Measurements from ENCODE around the gene ITGAL. TPM values are rescaled to one million over a fixed set of nuclear protein-coding genes. Genes with fewer than 3 reads are reported as not detected.

ITGAL gene
- polyA plus RNA-seq, 1 donor, result 3.8 TPM

DNA sequence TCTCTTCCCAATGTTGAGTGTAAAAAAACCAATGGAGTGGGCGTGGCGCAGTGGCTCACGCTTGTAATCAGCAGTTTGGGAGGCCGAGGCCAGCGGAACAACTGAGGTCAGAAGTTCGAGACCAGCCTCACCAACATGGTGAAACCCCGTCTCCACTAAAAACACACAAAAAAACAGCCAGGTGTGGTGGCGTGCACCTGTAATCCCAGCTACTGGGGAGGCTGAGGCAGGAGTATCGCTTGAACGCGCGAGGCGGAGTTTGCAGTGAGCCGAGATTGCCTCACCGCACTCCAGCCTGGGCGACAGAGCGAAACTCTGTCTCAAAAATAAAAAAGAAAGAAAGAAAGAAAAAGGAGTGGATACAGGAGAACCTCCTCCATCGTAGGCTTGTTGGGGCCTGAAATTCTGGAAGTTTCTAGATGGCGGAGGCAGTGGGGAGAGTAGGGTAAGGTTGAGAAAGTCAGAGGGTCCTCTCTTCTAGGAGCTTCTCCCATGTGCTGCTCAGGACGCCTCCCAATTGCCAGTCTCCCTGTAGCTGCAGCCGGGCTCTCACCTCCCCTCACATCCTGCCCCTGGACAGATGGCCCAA, 86.3 kb downstream of the ITGAL start:
- 100% methylated on average over 1 of the region's 21 CpGs for WGBS (ENCODE audit: insufficient coverage, low lambda C conversion rate)
- H3K36me3 ChIP-seq (ENCODE audit: control insufficient read depth, insufficient read depth, low read length), result peaks cover 26% of the 10 kb centered on the region
- peaks cover 14% of the 10 kb centered on the region for H3K9me3 ChIP-seq (ENCODE audit: control insufficient read depth, low read depth, low read length)
- H3K4me3 ChIP-seq (ENCODE audit: low read length), result peak overlapping the region; percentile 29
- H3K27me3 ChIP-seq (ENCODE audit: control insufficient read depth, insufficient read depth, low read length), result no peaks in the 10 kb centered on the region
- peaks cover 32% of the 10 kb centered on the region for H3K4me1 ChIP-seq (ENCODE audit: control insufficient read depth, insufficient read depth, low read length)
- no peak for DNase-seq
- H3K27ac ChIP-seq (ENCODE audit: low read length), result peak overlapping the region; percentile 96

- Histone ChIP-seq H3K4me3 (ENCODE audit: low read length) (no peak overlapping the region), H3K4me1 (ENCODE audit: control insufficient read depth, insufficient read depth, low read length) (peaks cover 24% of the 10 kb centered on the region), H3K9me3 (ENCODE audit: control insufficient read depth, low read depth, low read length) (peaks cover 14% of the 10 kb centered on the region), H3K27ac (ENCODE audit: low read length) (no peak overlapping the region), H3K27me3 (ENCODE audit: control insufficient read depth, insufficient read depth, low read length) (no peaks in the 10 kb centered on the region), H3K36me3 (ENCODE audit: control insufficient read depth, insufficient read depth, low read length) (peaks cover 18% of the 10 kb centered on the region)
- no peak for DNase-seq
- 100% methylated on average over 1 of the region's 6 CpGs for WGBS (ENCODE audit: insufficient coverage, low lambda C conversion rate)
These were observed 87.1 kb downstream of the ITGAL start for GRCh38 chr16:30559690-30560089.

DNA sequence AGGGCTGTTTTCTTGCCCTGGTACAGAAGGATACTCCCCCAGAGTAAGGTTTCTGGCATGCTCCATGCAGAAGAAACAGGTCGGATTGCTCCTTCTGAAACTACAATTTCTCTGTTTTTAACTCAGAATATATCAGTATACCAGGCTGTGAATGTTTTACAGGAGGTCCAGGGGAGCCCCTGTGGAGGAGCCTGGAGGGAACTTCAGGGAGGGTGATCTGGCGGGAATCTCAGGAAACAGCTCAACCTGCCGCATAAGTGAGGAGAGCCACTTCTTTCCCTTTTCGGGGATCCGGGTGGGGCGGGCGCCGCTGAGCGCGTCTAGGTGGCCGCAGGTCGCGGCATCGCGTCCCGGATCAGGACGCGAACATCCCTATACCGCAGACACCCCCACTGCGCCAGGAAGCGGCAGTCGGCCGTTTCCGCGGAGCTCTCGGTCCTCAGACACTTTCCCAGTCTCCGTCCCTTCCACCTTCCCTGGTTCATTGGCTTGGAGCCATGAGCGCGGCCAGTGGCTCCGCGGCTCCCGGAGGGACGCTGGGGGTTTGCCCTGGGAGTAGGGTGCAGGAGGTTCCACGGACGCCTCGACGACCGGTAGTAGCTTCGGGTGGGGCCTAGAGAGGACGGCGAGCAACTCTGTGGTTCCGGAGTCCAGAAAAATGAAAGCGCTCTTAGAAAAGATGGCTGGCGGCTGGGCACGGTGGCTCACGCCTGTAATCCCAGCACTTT, 88.7 kb downstream of the ITGAL start:
- no peak for DNase-seq

DNA sequence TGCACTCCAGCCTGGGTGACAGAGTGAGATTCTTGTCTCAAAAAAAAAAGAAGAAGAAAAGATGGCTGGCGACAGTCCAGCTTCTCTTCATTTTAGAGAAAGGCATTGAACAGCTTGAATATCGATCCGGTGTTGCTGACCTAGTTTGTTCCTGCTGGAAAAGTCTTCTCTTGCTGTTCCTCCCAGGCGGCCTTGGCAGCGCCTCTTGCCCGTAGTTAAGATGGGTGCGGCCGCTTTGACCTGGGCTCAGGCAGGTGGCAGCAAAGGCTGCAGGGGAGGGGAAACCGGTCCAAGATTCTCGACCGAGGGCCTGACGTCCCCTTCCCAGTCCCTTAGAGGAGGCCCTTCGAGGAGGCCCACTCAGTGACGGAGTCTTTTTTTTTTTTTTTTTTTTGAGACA, 89.5 kb downstream of the ITGAL start:
- no CpG with 5 or more reads among the region's 14 CpGs for WGBS (ENCODE audit: insufficient coverage, low lambda C conversion rate)
- H3K27ac ChIP-seq (ENCODE audit: low read length), result no peak overlapping the region
- no peaks in the 10 kb centered on the region for H3K36me3 ChIP-seq (ENCODE audit: control insufficient read depth, insufficient read depth, low read length)
- H3K4me1 ChIP-seq (ENCODE audit: control insufficient read depth, insufficient read depth, low read length), result peaks cover 8% of the 10 kb centered on the region
- peaks cover 7% of the 10 kb centered on the region for H3K9me3 ChIP-seq (ENCODE audit: control insufficient read depth, low read depth, low read length)
- H3K4me3 ChIP-seq (ENCODE audit: low read length), result no peak overlapping the region
- no peak for DNase-seq
- no peaks in the 10 kb centered on the region for H3K27me3 ChIP-seq (ENCODE audit: control insufficient read depth, insufficient read depth, low read length)

More for the DNA sequence above, 88.7 kb downstream of the ITGAL start:
- WGBS (ENCODE audit: insufficient coverage, low lambda C conversion rate), result no CpG with 5 or more reads among the region's 46 CpGs
- H3K36me3 ChIP-seq (ENCODE audit: control insufficient read depth, insufficient read depth, low read length), result peaks cover 2% of the 10 kb centered on the region
- no peaks in the 10 kb centered on the region for H3K27me3 ChIP-seq (ENCODE audit: control insufficient read depth, insufficient read depth, low read length)
- H3K4me1 ChIP-seq (ENCODE audit: control insufficient read depth, insufficient read depth, low read length), result peaks cover 13% of the 10 kb centered on the region
- peak overlapping the region; percentile 39 for H3K4me3 ChIP-seq (ENCODE audit: low read length)
- peaks cover 7% of the 10 kb centered on the region for H3K9me3 ChIP-seq (ENCODE audit: control insufficient read depth, low read depth, low read length)
- H3K27ac ChIP-seq (ENCODE audit: low read length), result no peak overlapping the region

- Histone ChIP-seq H3K27ac (ENCODE audit: low read length) (no peak overlapping the region), H3K9me3 (ENCODE audit: control insufficient read depth, low read depth, low read length) (peaks cover 4% of the 10 kb centered on the region), H3K4me1 (ENCODE audit: control insufficient read depth, insufficient read depth, low read length) (peaks cover 9% of the 10 kb centered on the region), H3K27me3 (ENCODE audit: control insufficient read depth, insufficient read depth, low read length) (no peaks in the 10 kb centered on the region), H3K4me3 (ENCODE audit: low read length) (no peak overlapping the region), H3K36me3 (ENCODE audit: control insufficient read depth, insufficient read depth, low read length) (peaks cover 3% of the 10 kb centered on the region)
- DNase-seq, result no peak
- 78% methylated on average over 4 of the region's 7 CpGs for WGBS (ENCODE audit: insufficient coverage, low lambda C conversion rate)
These were observed 93.0 kb downstream of the ITGAL start for GRCh38 chr16:30565526-30565925.

DNA sequence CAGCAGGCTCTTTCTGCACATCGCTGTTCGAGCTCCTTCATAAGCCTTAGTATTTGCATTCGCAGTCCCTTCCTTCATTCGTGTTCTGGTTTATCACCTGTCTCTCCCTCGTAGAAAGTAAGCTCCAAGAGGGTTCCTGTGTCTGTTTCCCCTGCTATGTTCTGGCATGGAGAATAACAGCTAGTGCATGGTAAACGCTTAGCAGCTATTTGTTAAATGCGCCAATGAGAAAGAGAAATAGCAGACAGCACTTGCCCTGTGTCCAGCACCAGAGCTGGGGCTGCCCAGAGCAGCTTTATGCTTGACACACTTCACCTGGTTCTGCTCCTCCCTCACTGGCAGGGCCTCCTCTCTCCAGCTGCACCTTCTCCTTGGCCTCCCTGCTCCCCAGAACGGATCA, 93.4 kb downstream of the ITGAL start:
- H3K4me3 ChIP-seq (ENCODE audit: low read length), result no peak overlapping the region
- DNase-seq, result no peak
- peaks cover 4% of the 10 kb centered on the region for H3K9me3 ChIP-seq (ENCODE audit: control insufficient read depth, low read depth, low read length)
- H3K27me3 ChIP-seq (ENCODE audit: control insufficient read depth, insufficient read depth, low read length), result no peaks in the 10 kb centered on the region
- no peak overlapping the region for H3K27ac ChIP-seq (ENCODE audit: low read length)
- peaks cover 9% of the 10 kb centered on the region for H3K4me1 ChIP-seq (ENCODE audit: control insufficient read depth, insufficient read depth, low read length)
- H3K36me3 ChIP-seq (ENCODE audit: control insufficient read depth, insufficient read depth, low read length), result peaks cover 3% of the 10 kb centered on the region
- WGBS (ENCODE audit: insufficient coverage, low lambda C conversion rate), result no CpG with 5 or more reads among the region's 8 CpGs

- 100% methylated on average over 2 of the region's 4 CpGs for WGBS (ENCODE audit: insufficient coverage, low lambda C conversion rate)
- no peak for DNase-seq
- no peaks in the 10 kb centered on the region for H3K27me3 ChIP-seq (ENCODE audit: control insufficient read depth, insufficient read depth, low read length)
- H3K27ac ChIP-seq (ENCODE audit: low read length), result no peak overlapping the region
- no peak overlapping the region for H3K4me3 ChIP-seq (ENCODE audit: low read length)
- peaks cover 3% of the 10 kb centered on the region for H3K36me3 ChIP-seq (ENCODE audit: control insufficient read depth, insufficient read depth, low read length)
- peaks cover 2% of the 10 kb centered on the region for H3K9me3 ChIP-seq (ENCODE audit: control insufficient read depth, low read depth, low read length)
- H3K4me1 ChIP-seq (ENCODE audit: control insufficient read depth, insufficient read depth, low read length), result peaks cover 9% of the 10 kb centered on the region
These were observed 94.0 kb downstream of the ITGAL start for GRCh38 chr16:30566531-30566930.

- H3K9me3 ChIP-seq (ENCODE audit: control insufficient read depth, low read depth, low read length), result peaks cover 2% of the 10 kb centered on the region
- H3K4me1 ChIP-seq (ENCODE audit: control insufficient read depth, insufficient read depth, low read length), result peaks cover 12% of the 10 kb centered on the region
- H3K36me3 ChIP-seq (ENCODE audit: control insufficient read depth, insufficient read depth, low read length), result peaks cover 3% of the 10 kb centered on the region
- no peaks in the 10 kb centered on the region for H3K27me3 ChIP-seq (ENCODE audit: control insufficient read depth, insufficient read depth, low read length)
- no peak for DNase-seq
- WGBS (ENCODE audit: insufficient coverage, low lambda C conversion rate), result 100% methylated on average over 1 of the region's 14 CpGs
- no peak overlapping the region for H3K4me3 ChIP-seq (ENCODE audit: low read length)
- H3K27ac ChIP-seq (ENCODE audit: low read length), result no peak overlapping the region
These were observed 94.8 kb downstream of the ITGAL start for GRCh38 chr16:30567160-30567990.

- Histone ChIP-seq H3K36me3 (ENCODE audit: control insufficient read depth, insufficient read depth, low read length) (peaks cover 3% of the 10 kb centered on the region), H3K27me3 (ENCODE audit: control insufficient read depth, insufficient read depth, low read length) (no peaks in the 10 kb centered on the region), H3K4me1 (ENCODE audit: control insufficient read depth, insufficient read depth, low read length) (peaks cover 16% of the 10 kb centered on the region), H3K9me3 (ENCODE audit: control insufficient read depth, low read depth, low read length) (peaks cover 2% of the 10 kb centered on the region), H3K4me3 (ENCODE audit: low read length) (no peak overlapping the region), H3K27ac (ENCODE audit: low read length) (no peak overlapping the region)
- 100% methylated on average over 1 of the region's 6 CpGs for WGBS (ENCODE audit: insufficient coverage, low lambda C conversion rate)
- DNase-seq, result peak in 1 of 2 donors; percentile 38
These were observed 95.6 kb downstream of the ITGAL start for GRCh38 chr16:30567991-30568638.

DNA sequence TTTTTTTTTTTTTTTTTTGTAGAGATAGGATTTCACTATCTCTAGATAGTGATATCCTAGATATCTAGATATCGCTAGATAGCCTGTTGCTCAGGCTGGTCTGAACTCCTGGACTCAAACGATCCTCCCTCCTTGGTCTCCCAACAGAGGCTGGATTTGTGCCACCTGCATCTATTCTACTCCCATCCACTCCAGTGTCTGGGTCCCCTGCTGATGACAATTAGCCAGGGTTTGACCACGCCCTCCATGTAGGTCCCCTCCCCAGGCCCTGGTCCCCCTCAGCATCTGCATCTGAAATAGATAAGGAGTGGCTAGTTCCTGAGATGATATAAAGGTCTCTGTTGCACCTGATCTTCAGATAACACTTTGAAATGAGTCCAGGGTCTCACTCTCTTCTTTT, 96.7 kb downstream of the ITGAL start:
- Histone ChIP-seq H3K36me3 (ENCODE audit: control insufficient read depth, insufficient read depth, low read length) (peaks cover 3% of the 10 kb centered on the region), H3K27me3 (ENCODE audit: control insufficient read depth, insufficient read depth, low read length) (no peaks in the 10 kb centered on the region), H3K4me3 (ENCODE audit: low read length) (no peak overlapping the region), H3K4me1 (ENCODE audit: control insufficient read depth, insufficient read depth, low read length) (peaks cover 16% of the 10 kb centered on the region), H3K9me3 (ENCODE audit: control insufficient read depth, low read depth, low read length) (peaks cover 2% of the 10 kb centered on the region), H3K27ac (ENCODE audit: low read length) (no peak overlapping the region)
- no CpG with 5 or more reads among the region's 3 CpGs for WGBS (ENCODE audit: insufficient coverage, low lambda C conversion rate)
- no peak for DNase-seq

All from large intestine (tissue), 3 donors.